Astrocyte of the cerebellum (primary cell): ENCODE data around the gene UGT1A5.
"Not testable (repeated sequence)": the region's sequence is repeated elsewhere in the genome, so short reads cannot be mapped to it uniquely, and the experiment has no call there.

Experiments used
- DNase-seq: peaks from one replicate; pipeline ENCODE4 v3.0.0-alpha.2; 2011; ENCODE audit warnings: low read depth
- H3K4me3 ChIP-seq: 2 replicates; pipeline ENCODE4 v1.5.1; 2011; ENCODE audit warnings: mild to moderate bottlenecking, low read depth, low read length, moderate library complexity
- CTCF ChIP-seq: IDR thresholded peaks from 2 replicates; pipeline ENCODE4 v1.5.1; 2012; ENCODE audit warnings: low read length, low read depth, moderate library complexity, mild to moderate bottlenecking; ENCODE audit errors: missing control alignments
- in situ Hi-C: cut with HindIII; loops from 2 replicates; pipeline ENCODE4 v1.10.0; 2017; ENCODE audit warnings: low sequenced_read_pairs

UGT1A5 gene

GRCh38 chr2:233743464-233744259 lies 31.0 kb downstream of the UGT1A5 start:
- H3K4me3 ChIP-seq = no peak overlapping the region
- no peak for DNase-seq
- TF ChIP-seq CTCF = no peak
- in situ Hi-C loops = no loop called here

- no peak for DNase-seq
- no peak overlapping the region for H3K4me3 ChIP-seq
- TF ChIP-seq CTCF = no peak
- in situ Hi-C loops = no loop called here
Observed at GRCh38 chr2:233745073-233745755, 32.5 kb downstream of the UGT1A5 start.

GRCh38 chr2:233745838-233746237 lies 33.1 kb downstream of the UGT1A5 start:
- in situ Hi-C loops, DNase-seq, H3K4me3 ChIP-seq: not testable (repeated sequence)

GRCh38 chr2:233746475-233747282 lies 34.0 kb downstream of the UGT1A5 start:
- in situ Hi-C loops = no loop called here
- no peak for DNase-seq
- no peak for TF ChIP-seq CTCF
- no peak overlapping the region for H3K4me3 ChIP-seq

- TF ChIP-seq CTCF = no peak
- DNase-seq = no peak
- in situ Hi-C loops = no loop called here
- no peak overlapping the region for H3K4me3 ChIP-seq
Observed at GRCh38 chr2:233747283-233747544, 34.5 kb downstream of the UGT1A5 start.

- in situ Hi-C loops, H3K4me3 ChIP-seq, DNase-seq: not testable (repeated sequence)
Observed at GRCh38 chr2:233750689-233751088, 38.0 kb downstream of the UGT1A5 start.

GRCh38 chr2:233751212-233752009 lies 38.7 kb downstream of the UGT1A5 start:
- H3K4me3 ChIP-seq, in situ Hi-C loops, DNase-seq: not testable (repeated sequence)
